K562 treated with DMSO at 1 percent for 4 hours (cell line): Measurements from ENCODE around the gene ANKRD28. TPM values are rescaled to one million over a fixed set of nuclear protein-coding genes. Genes with fewer than 3 reads are reported as not detected.

Experiments
- total RNA-seq: library from RNA; unstranded; fragments of 300-600 nt; gene quantifications from 2 replicates; pipeline ENCODE4 v1.2.3, GENCODE V29; 2022; ENCODE audit not compliant: insufficient read depth

The ANKRD28 gene
- 16.6 and 17.8 TPM in 2 replicates for total RNA-seq

DNA sequence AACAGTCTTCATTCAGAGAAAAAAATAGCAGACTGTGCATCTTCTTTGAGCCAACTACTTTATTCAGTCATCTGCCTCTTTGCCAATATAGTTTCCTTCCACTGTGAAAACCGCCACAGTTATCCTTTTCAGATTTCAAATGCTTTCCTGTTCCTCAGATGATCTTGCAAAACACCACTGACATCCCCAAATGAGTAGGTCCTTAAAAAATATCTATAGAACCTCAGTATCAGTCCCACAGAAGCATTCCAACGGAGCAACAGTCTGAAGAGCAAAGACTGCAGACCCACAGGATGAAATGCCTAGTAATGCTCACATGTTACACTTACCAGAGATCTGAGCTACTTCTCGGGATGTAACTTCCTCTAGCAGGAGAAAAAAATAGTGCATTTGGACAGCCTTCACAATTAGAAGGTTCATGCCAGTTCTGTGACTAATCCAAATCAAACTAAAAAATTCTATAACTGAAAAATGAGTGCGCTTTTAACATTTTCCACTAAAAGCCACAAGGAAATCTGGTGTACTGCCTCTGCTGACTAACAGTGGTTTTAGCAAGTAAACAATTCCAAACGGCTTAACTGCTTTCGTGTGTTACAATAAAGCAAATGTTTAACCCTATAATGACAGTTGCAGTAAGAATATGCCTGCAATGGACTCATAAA, at the start of gene ANKRD28:
ANKRD28 (minus strand) TSS at position 338 of the 662 bp plus-strand sequence. CDS start 1,458 bp downstream, outside the sequence.

Other genes starting within 250 kb of the ANKRD28 start
- gene HACL1, start 196.4 kb downstream of the ANKRD28 start, total RNA-seq, result 43.2 and 52.5 TPM in 2 replicates
- gene BTD, start 196.2 kb downstream of the ANKRD28 start, total RNA-seq, result 10.2 and 12.5 TPM in 2 replicates